ENCODE measurements around the gene BECN2.

The BECN2 gene, protein sequence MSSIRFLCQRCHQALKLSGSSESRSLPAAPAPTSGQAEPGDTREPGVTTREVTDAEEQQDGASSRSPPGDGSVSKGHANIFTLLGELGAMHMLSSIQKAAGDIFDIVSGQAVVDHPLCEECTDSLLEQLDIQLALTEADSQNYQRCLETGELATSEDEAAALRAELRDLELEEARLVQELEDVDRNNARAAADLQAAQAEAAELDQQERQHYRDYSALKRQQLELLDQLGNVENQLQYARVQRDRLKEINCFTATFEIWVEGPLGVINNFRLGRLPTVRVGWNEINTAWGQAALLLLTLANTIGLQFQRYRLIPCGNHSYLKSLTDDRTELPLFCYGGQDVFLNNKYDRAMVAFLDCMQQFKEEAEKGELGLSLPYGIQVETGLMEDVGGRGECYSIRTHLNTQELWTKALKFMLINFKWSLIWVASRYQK

DNA sequence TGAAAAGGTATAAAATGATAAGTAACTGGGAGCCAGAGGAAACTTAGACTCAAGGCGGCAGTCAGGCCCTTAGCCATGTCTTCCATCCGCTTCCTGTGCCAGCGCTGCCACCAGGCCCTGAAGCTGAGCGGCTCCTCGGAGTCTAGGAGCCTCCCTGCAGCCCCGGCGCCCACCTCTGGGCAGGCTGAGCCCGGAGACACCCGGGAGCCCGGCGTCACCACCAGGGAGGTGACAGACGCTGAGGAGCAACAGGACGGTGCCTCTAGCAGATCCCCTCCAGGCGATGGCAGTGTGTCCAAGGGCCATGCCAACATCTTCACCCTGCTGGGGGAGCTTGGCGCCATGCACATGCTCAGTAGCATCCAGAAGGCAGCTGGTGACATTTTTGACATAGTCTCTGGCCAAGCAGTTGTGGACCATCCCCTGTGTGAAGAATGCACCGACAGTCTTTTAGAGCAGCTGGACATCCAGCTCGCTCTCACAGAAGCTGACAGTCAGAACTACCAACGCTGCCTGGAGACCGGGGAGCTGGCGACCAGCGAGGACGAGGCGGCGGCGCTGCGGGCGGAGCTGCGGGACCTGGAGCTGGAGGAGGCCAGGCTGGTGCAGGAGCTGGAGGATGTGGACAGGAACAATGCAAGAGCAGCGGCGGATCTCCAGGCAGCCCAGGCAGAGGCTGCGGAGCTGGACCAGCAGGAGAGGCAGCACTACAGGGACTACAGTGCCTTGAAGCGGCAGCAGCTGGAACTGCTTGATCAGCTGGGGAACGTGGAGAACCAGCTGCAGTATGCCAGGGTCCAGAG lies at the start of gene BECN2:
Gene BECN2, plus strand, starts transcription at position 76 of the 803 bp plus-strand sequence. Its CDS starts 0 bp downstream, at position 76.
- no peak for DNase-seq (ENCODE audit: low read depth in 2 of 2)

DNA sequence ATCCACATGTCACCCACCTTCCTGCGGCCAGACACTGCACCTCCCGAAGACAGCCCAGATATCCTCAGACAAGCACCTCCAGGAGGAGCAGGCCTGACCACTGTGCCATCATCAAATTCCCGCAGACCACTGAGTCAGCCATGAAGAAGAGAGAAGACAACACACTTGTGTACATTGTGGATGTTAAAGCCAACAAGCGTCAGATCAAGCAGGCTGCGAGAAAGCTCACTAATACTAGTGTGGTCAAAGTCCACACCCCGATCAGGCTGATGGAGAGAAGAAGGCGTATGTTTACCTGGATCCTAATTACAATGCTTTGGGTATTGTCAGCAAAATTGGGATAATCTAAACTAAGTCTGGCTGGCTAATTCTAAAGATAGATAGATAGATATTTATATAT lies 41.4 kb upstream of the BECN2 start:
- no peak for DNase-seq (ENCODE audit: low read depth in 2 of 2)

DNA sequence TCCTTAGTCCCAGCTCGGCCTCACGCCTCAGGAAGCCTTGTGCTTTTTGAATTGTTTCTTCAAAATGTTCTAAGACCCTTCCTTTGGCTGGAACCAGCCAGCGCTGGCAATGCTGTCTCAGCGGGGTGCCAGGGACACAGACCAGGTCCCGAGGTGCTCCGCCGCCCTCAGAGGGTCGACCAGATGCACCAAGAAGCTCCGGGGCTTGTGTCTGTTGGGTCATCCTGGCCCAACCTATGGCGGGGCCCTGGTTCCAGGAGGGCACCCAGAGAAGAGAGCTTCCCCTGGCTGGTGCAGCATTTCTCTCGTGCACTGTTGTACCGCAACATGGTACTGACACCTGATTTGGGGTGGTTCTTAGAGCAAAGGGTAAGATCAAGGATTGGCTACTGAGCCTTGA lies 40.1 kb upstream of the BECN2 start:
- no peak for DNase-seq (ENCODE audit: low read depth in 2 of 2)

DNA sequence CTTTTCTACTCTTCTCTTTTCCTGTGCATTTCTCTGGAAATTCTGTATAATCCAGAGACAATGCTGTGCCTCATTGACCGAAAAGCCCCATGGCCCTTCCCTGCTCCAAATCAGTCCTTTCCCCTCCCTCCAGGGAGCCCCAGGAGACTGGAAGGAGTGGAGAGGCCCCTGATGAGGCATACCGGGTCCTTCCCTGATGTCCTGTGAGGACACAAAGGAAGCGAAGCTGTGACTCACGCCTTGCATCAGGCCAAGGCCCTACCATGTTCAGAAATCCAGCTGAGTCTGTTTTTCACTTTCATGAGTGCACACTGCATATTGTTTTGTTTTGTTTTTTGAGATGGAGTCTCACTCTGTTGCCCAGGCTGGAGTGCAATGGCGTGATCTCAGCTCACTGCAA lies 38.7 kb upstream of the BECN2 start:
- DNase-seq (ENCODE audit: low read depth in 2 of 2), result no peak

DNA sequence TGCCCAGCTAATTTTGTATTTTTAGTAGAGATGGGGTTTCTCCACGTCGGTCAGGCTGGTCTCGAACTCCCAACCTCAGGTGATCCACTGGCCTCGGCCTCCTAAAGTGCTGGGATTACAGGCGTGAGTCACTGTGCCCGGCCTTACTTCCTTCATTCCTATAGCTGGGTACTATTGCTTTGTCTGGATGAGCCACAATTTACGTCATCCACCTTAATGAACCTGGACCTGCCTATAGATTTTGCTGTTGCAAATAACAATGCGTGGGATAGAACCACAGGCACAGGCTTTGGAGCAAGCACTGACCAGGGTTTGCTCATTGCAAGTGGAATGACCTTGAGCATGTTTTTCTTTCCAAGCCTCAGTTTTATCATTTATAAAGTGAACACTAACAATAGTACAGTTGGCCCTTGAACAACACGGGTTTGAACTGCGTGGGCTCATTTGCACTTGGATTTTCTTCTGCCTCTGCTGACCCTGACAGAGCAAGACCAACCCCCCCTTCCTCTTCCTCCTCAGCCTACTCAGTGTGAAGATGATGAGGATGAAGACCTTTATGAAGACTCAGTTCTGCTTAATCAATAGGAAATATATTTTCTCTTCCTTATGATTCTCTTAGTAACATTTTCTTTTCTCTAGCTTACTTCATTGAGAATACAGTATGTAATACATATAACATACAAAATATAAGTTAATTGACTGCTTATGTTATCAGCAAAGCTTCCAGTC lies 33.3 kb upstream of the BECN2 start:
- no peak for DNase-seq (ENCODE audit: low read depth in 2 of 2)

DNA sequence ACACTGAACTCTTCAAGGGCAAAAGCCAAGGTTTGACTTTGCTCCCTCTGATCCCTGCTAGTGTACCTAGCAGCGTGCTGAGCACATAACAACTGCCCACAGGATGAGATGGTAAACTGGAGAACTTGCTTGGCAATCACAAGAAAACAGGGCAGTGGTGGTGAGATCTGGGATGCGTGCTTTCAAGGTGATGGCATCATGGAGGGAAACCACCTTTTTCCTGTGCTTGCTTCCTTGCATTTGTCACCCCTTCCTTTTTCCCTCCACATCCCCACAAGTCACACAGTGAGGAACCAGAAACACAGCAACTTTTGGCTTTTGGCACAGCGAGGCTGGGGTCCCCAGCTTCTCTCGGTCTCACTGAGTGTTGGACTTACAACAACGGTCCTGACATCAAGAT lies 31.4 kb upstream of the BECN2 start:
- DNase-seq (ENCODE audit: low read depth in 2 of 2), result no peak

DNA sequence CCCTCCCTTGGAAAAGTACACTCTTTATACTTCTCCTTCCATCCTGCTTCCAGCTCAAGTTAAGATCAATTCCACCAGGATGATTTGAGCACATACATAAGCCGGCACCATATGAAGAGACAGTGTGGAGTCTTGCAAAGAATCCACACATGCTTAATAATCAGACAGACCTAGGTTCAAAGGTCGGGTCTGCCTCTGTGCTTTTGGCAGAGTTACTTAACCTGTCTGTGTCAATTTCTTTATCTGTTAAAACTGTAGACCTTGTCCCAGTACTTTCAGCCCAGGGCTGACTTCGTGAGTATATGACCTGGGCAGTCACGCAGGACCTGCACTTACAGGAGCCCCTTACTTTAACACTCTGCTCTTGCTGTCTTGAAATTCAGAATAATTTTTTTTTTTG lies 30.2 kb upstream of the BECN2 start:
- no peak for DNase-seq (ENCODE audit: low read depth in 2 of 2)

DNA sequence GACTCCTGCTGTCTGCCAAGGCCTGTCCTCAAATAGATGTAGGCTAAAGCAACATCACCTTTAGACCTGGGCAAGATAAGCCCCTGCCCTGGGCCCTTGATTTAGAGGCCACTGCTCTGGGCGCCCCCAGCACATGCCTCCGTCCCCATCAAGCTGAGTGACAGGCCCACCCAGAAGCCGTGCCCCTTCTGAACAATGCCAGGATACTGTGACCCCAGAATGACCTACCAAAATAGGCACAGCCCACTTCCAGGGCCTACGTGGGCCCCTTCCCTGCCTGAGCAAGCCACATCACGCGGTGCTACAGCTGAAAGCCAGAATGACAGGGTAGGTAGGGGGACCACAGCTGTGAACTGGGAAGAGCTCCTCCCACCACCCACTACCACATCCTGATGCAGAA lies 24.7 kb upstream of the BECN2 start:
- no peak for DNase-seq (ENCODE audit: low read depth in 2 of 2)

DNA sequence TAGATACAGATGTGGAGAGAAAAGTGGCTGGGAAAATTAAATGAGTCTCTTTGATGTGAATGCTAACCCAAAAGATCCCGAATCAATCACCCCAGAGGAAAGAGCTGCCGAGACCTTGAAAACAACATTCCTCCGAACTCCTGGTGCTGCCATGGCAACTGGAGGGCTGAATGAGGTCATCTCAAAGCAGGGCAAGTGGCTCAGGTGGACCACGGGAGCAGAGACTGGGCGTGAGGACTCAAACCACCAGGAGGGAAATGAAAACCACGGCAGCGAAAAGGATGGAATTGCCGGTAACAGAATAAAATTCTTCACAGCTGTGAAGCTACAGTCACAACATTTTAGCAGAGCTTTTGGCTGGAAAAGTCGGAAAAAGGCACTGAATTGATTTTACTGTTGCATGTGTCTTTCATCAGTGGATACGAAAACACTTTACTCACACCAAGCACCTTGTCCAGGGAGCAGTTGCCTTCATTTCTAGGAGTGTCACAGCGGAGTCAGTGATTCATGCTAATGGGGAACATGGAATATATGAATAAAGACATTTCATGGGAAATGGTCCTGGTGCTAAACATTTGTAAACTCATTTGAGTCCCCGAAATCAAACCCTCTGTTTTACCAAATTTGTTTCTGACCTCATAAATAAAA lies 23.2 kb upstream of the BECN2 start:
- DNase-seq (ENCODE audit: low read depth in 2 of 2), result no peak

DNA sequence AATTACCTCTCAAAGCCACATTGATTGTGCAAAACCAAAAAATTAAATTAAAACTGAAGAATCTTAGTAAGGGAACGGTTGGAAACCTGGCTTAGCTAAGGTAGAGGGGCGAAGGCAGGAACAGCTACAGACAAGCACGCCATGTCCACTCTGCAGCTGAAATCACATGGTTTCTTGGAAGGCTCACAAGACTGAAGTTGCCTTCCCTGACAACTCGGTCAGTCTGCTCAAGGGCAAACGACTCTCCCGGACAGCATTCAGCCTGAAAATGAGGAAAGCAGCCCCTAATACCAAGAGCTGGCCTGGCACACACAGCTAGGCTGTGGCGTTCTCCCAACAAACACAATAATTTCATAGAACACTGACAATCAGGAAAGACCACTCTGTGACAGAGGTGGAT lies 22.7 kb upstream of the BECN2 start:
- DNase-seq (ENCODE audit: low read depth in 2 of 2), result no peak

DNA sequence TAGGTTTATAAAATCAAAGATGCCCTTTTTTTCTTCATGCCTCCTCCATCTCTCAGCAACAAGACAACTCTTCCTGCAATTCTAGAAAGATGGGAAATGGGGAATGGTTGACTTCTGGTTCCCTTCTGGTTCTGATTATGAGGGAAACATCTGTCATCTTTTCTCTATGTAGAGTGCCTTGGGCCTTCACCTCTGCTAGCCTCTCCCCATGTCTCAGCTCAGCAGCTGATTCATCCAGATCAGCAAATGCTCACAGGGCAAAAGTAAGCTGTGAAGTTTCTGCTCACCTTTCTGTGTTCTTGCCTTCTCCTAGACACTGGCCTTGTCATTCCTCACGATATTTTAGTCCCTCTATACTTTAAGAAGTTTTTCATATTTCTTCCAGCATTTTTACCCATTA lies 17.8 kb upstream of the BECN2 start:
- DNase-seq (ENCODE audit: low read depth in 2 of 2), result no peak

DNA sequence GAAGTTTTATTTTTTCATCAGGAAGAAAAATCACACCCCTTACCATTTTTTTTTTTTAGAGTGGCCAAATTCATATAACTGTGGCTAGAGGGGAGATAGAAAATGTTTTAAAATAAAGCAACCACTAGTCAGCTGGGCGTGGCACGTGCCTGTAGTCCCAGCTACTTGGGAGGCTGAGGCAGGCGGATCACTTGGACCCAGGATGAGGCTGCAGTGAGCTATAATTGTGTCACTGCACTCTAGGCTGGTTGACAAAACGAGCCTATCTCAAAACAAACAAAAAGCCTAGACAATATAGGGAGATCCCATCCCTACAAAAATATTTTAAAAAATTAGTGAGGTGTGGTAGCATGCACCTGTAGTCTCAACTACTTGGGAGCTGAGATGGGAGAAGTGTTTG lies 14.8 kb upstream of the BECN2 start:
- DNase-seq (ENCODE audit: low read depth in 2 of 2), result no peak

DNA sequence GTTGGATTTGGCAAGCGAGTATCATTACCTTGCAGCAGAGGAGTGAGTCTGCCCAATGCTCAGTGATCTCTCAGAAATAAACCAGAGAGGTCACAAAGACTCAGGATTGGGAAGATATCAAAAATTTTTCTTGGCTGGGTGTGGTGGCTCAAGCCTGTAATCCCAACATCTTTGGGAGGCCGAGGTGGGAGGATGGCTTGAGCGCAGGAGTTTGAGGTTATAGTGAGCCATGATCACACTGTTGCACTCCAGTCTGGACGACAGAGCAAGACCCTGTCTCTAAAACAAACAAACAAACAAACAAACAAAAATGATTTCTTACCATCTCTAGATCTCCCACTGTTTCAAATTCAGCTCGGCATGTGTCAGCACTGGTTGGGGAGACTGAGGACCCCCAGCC lies 13.3 kb upstream of the BECN2 start:
- no peak for DNase-seq (ENCODE audit: low read depth in 2 of 2)

DNA sequence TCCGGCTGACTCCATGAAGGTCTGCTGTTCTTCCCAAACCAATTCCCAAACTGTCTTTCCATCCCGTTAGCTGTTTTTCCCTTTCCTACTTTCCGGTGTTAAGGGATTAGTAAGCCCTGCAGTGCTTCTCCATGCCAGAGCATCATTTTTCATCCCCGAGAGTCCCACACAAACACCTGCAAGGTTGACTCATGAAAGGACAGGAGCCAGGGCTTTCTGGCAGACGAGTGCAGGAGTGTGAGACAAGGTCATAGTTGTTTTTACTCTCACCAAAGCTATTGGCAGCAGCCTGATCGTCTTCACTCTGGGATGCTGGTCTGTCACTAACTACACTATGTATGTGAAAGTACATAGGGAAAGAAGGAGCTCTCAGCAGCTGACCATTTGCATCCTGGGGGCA lies 10.2 kb upstream of the BECN2 start:
- no peak for DNase-seq (ENCODE audit: low read depth in 2 of 2)

DNA sequence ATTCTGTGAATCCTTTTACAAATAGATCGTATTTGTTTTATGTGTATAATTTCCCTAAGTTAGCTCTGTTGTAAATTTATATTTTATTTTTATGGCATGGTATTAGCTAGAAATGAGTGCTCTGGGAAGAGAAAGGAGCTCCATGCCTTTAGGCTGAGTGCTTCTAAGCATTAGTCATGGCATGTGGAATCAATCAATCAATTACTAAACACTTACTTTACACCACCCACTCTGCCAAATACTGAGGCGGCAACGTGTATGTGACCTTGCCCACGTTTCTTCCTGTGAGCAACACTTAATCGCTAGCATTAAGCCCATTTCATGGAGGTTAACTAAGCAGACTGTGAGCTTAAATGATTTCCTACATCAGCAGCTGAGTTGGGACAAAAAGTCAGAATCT lies 7.2 kb upstream of the BECN2 start:
- DNase-seq (ENCODE audit: low read depth in 2 of 2), result no peak

DNA sequence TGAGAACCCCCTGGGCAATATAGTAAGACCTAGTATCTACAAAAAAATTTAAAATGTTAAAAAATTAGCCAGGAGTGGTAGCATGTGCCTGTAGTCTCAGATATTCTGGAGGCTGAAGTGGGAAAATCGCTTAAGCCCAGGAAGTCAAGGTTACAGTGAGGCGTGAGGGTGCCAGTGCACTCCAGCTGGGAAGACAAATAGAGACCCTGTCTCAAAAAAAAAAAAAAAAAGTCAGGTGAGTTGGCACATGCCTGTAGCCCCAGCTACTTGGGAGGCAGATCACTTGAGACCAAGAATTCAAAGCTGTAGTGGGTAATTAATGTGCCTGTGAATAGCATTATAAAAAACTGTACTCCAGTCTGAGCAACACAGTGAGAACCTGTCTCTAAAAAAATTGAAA lies 4.6 kb downstream of the BECN2 start:
- DNase-seq (ENCODE audit: low read depth in 2 of 2), result no peak

DNA sequence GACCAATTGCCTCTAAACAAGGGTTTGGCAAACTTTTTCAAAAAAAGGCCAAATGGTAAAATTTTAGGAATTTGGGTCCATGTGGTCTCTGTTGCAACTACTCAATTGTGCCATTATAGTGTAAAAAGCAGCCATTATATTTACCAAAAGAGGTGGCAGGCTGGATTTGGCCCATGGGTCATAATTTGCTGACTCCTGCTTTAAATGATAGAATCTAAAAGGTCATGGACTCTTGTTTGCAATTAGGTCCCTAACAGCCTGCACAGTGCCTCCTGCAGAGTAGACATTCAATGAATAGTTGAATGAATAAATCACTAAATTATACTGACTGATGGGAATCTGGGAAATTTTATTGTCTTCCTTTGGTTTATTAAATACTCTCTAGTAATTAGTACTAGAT lies 6.2 kb downstream of the BECN2 start:
- no peak for DNase-seq (ENCODE audit: low read depth in 2 of 2)

DNA sequence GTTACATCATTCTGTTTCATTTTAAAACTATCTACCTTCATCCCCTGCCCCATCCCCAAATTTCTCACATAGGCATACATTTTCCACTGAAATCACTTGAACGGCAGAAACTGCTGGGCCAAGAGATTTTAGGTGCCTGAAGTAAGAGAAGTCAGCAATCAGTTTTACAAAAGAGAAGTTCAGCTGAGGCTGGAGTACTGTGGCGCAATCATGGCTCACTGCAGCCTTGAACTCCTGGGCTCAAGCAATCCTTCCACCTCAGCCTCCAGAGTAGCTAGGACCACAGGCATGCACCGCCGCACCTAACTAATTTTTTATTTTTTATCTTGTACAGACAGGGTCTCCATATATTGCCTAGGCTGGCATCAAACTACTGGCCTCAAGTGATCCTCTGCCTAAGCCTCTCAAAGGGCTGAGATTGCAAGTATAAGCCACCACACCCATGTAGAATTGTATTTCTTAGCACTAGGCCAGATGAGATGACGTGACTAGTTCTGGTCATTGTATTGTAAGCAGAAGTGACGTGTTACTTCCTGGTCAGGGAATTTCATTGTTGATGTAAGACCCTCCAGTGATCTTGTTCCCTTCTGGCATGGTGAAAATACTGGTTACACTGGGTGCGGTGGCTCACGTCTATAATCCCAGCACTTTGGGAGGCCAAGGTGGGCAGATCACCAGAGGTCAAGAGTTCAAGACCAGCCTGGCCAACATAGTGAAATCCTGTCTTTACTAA lies 7.1 kb downstream of the BECN2 start:
- DNase-seq (ENCODE audit: low read depth in 2 of 2), result no peak

DNA sequence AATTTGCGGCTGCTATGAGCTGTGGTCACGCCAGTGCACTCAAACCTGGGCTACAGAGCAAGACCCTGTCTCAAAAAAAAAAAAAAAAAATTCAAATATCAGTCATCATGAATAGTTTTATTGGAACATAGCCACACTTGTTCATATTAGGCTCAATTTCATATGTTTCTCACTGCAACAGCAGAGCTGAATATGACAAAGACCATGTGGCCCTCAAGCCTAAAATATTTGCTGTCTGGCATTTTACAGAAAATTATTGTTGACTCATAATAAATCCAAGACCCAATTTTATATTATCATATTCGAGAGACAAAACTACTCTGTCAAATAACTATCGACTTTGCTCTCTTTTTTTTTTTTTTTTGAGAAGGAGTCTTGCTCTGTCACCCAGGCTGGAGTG lies 11.0 kb downstream of the BECN2 start:
- no peak for DNase-seq (ENCODE audit: low read depth in 2 of 2)

DNA sequence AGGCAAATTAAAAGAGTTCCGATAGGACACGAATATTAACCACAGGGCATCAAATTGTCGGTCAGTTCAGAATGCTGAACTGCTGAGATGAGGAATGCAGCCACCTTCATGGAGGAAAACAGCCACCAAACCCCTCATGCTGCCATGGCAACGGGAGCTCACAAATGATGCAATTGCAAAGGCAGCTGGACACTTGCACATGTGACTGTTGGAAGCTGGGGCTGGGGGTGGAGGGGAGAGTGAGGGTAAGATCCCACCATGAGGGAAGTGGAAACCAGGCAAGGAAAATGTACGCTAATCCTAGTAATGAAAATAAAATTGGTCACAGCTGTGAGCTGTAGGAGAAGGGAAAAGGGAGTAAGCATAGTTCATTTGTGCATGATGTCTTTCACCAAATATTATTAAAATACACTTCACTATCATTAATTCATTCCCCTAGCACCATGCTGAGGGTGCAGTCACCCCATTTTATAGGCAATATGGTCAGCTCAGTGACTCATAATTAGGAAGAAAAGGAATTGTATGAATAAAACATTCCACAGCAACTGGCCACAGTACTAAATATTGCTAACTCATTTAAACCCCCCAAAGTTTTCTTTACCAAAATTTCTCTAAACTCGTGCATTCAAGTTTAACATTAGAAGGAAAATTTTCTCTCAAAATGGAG lies 15.3 kb downstream of the BECN2 start:
- DNase-seq (ENCODE audit: low read depth in 2 of 2), result no peak

DNA sequence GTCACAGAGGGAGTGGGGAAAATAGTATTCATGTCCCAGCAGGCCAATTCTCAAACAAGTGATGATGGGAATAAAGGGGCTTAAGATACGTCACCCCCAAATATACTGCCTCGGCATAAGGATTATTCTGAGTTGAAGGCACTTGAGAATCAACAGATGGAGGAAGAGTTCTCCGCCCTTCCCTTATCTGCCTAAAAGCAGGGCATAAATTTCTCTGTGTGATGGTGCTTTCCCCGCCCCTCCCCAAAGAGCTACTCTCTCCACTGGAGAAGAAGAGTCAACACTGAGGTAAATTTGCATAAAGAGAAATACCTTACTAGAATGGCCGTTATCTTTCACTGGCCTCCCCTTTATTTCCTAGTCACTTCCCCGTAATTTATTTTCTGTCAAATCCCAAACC lies 18.7 kb downstream of the BECN2 start:
- DNase-seq (ENCODE audit: low read depth in 2 of 2), result no peak
